HepG2 (cell line): ENCODE results near the gene SSNA1. TPM values are rescaled to one million over a fixed set of nuclear protein-coding genes. Genes with fewer than 3 reads are reported as not detected.

Experiments used
- ASH2L ChIP-seq: fragments of 300-600, 200-600 bp; sonication (generic); IDR thresholded peaks from 2 replicates; pipeline ENCODE4 v1.7.0; 2017; ENCODE audit warnings: low read depth, mild to moderate bottlenecking, moderate library complexity, mixed read lengths, low read length; ENCODE audit not compliant: insufficient read length
- CREM ChIP-seq, 2 experiments: sonication (generic) in 1 of 2; formaldehyde crosslinking in 1 of 2; IDR thresholded peaks; 2 replicates each; pipeline versions ENCODE4 v1.4.0 to v1.6.1; 2016 to 2020; ENCODE audit warnings: antibody characterized with exemption in 1 of 2, mild to moderate bottlenecking in 1 of 2, missing genetic modification reagents in 1 of 2
- JDP2 ChIP-seq: sonication (generic); formaldehyde crosslinking; IDR thresholded peaks from 2 replicates; pipeline ENCODE4 v1.8.1; 2022; ENCODE audit warnings: missing genetic modification reagents, borderline replicate concordance
- NFIC ChIP-seq: IDR thresholded peaks from 2 replicates; pipeline ENCODE4 v1.6.1; 2012; ENCODE audit warnings: mild to moderate bottlenecking, low read length, inconsistent platforms
- PHF20 ChIP-seq: sonication (generic); formaldehyde crosslinking; IDR thresholded peaks from 2 replicates; pipeline ENCODE4 v1.5.0; 2020; ENCODE audit warnings: mild to moderate bottlenecking, missing genetic modification reagents
- POLR2G ChIP-seq: fragments of 200-400 bp; formaldehyde crosslinking; IDR thresholded peaks from 2 replicates; pipeline ENCODE4 v1.6.1; 2018; ENCODE audit warnings: mild to moderate bottlenecking, low read depth, low read length, moderate library complexity
- REXO4 ChIP-seq: sonication (generic); formaldehyde crosslinking; IDR thresholded peaks from 2 replicates; pipeline ENCODE4 v1.8.0; 2022; ENCODE audit warnings: missing genetic modification reagents, mild to moderate bottlenecking, borderline replicate concordance
- ZBTB42 ChIP-seq: sonication (generic); formaldehyde crosslinking; IDR thresholded peaks from 2 replicates; pipeline ENCODE4 v1.5.0; 2020; ENCODE audit warnings: mild to moderate bottlenecking, missing genetic modification reagents
- ZNF274 ChIP-seq: sonication (generic); formaldehyde crosslinking; IDR thresholded peaks from 2 replicates; pipeline ENCODE4 v1.5.1; 2020; ENCODE audit warnings: mild to moderate bottlenecking, missing genetic modification reagents
- ZNF34 ChIP-seq: sonication (generic); formaldehyde crosslinking; IDR thresholded peaks from 2 replicates; pipeline ENCODE4 v1.4.0; 2020; ENCODE audit warnings: mild to moderate bottlenecking, missing genetic modification reagents, borderline replicate concordance
- ZNF383 ChIP-seq: sonication (generic); formaldehyde crosslinking; IDR thresholded peaks from 2 replicates; pipeline ENCODE4 v1.4.0; 2020; ENCODE audit warnings: missing genetic modification reagents, mild to moderate bottlenecking, borderline replicate concordance
- ZNF44 ChIP-seq: sonication (generic); formaldehyde crosslinking; IDR thresholded peaks from 2 replicates; pipeline ENCODE4 v1.5.1; 2020; ENCODE audit warnings: mild to moderate bottlenecking, missing genetic modification reagents
- ZNF451 ChIP-seq: sonication (generic); formaldehyde crosslinking; IDR thresholded peaks from 2 replicates; pipeline ENCODE4 v1.5.0; 2020; ENCODE audit warnings: mild to moderate bottlenecking, missing genetic modification reagents
- ZNF557 ChIP-seq: sonication (generic); formaldehyde crosslinking; IDR thresholded peaks from 2 replicates; pipeline ENCODE4 v1.4.0; 2020; ENCODE audit warnings: missing genetic modification reagents
- ZSCAN25 ChIP-seq: sonication (generic); formaldehyde crosslinking; IDR thresholded peaks from 2 replicates; pipeline ENCODE4 v1.8.0; 2022; ENCODE audit warnings: mild to moderate bottlenecking, missing genetic modification reagents
- ZSCAN31 ChIP-seq: sonication (generic); formaldehyde crosslinking; IDR thresholded peaks from 2 replicates; pipeline ENCODE4 v1.5.0; 2020; ENCODE audit warnings: low read depth, mild to moderate bottlenecking, missing genetic modification reagents
- polyA plus RNA-seq, 8 experiments: library from polyadenylated mRNA; depleted of rRNA in 3 of 8; stranded (reverse) in 7 of 8; unstranded in 1 of 8; fragments of >200 nt; fragmentation: Illumina TruSeq in 4 of 8; extraction: Trizol in 4 of 8; gene quantifications; 2 replicates each; pipeline versions ENCODE4 v1.2.1 to v1.2.3, GENCODE V29; 2011 to 2016; ENCODE audit warnings: low read depth in 4 of 8, missing spikeins in 1 of 8, mixed read lengths in 1 of 8; ENCODE audit not compliant: insufficient read depth in 1 of 8
- total RNA-seq, 5 experiments: library from RNA; depleted of rRNA; stranded (reverse); fragments of >200 nt; fragmentation: Illumina TruSeq; extraction: Trizol; gene quantifications; 2 replicates each; pipeline ENCODE4 v1.2.3, GENCODE V29; 2016; ENCODE audit warnings: low read depth in 1 of 5
- TF ChIP-seq, protein P1 (sequence below): sonication (generic); formaldehyde crosslinking; IDR thresholded peaks from 2 replicates; pipeline ENCODE4 v1.5.1; 2020; ENCODE audit warnings: mild to moderate bottlenecking, moderate library complexity, missing genetic modification reagents
- TF ChIP-seq, protein P2 (sequence below): IDR thresholded peaks from 2 replicates; pipeline ENCODE4 v1.6.1; 2016
- TF ChIP-seq, protein P3 (sequence below): sonication (generic); formaldehyde crosslinking; IDR thresholded peaks from 2 replicates; pipeline ENCODE4 v1.4.0; 2020; ENCODE audit warnings: mild to moderate bottlenecking, low read depth, missing genetic modification reagents
- TF ChIP-seq, protein P4 (sequence below): sonication (generic); formaldehyde crosslinking; IDR thresholded peaks from 2 replicates; pipeline ENCODE4 v1.4.0; 2020; ENCODE audit warnings: missing genetic modification reagents, borderline replicate concordance

The SSNA1 gene
- total and polyA plus RNA-seq, 2 of the 13 experiments (the other 11 are each of a cell fraction or from before 2014, with no cell fraction given), result 35.9 to 49.4 TPM

DNA sequence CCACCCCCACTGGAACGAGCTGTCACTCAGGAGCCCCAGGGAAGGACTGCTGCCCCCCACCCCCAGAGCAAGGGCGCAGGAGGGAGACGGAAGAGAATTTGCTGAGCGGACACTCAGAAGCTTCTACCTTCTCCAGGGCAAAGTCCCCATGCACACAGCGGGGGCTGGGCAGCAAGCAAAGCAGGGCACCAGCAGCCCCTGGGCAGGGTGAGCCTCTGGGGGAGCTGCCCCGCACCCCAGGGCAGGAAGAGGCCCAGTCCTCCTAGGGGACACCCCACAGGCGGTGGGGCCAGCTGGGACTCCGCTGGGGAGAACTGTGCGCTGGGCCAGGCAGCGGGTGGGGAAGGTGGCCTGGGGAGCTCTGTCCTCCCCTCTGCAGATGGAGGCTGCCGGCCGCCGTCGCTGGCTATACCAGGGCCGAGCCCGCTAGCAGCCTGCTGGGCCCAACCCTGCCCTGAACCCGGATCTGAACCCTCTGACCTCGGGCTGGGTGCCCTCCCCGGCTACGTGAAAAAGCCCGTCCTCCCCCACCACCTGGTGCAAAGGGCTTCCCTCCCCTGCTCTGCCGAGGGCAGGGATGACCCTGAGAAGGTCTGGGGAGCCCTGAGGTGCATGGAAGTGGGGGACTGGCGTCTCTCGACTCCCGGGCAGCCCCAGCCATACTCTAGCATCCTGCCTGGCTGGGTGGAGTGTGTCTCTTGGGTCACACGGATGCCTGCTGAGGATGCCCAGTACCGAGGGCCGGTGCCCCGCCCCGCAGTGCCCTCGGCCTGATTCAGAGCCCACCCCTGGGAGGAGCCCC is 41.6 kb downstream of the SSNA1 start (continued):
- TF ChIP-seq CREM (IDR thresholded peaks at IDR 0.05), result peak; percentile 65; the same call in 1 of the 2 replicates
- TF ChIP-seq CREM (CRISPR knock-in tag; IDR thresholded peaks at IDR 0.05), result no peak
- TF ChIP-seq, protein P1, sequence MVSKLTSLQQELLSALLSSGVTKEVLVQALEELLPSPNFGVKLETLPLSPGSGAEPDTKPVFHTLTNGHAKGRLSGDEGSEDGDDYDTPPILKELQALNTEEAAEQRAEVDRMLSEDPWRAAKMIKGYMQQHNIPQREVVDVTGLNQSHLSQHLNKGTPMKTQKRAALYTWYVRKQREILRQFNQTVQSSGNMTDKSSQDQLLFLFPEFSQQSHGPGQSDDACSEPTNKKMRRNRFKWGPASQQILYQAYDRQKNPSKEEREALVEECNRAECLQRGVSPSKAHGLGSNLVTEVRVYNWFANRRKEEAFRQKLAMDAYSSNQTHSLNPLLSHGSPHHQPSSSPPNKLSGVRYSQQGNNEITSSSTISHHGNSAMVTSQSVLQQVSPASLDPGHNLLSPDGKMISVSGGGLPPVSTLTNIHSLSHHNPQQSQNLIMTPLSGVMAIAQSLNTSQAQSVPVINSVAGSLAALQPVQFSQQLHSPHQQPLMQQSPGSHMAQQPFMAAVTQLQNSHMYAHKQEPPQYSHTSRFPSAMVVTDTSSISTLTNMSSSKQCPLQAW (CRISPR knock-in tag), result peak; percentile 72
- peak; percentile 45; the same call in 1 of the 2 replicates for TF ChIP-seq ZNF383 (CRISPR knock-in tag)
- TF ChIP-seq POLR2G, result peak; percentile 52; the same call in 1 of the 2 replicates
- no peak; the same call in 1 of the 2 replicates for TF ChIP-seq ZSCAN31
- TF ChIP-seq ZSCAN25 (CRISPR knock-in tag), result peak; percentile 53; the same call in 1 of the 2 replicates
- TF ChIP-seq PHF20, result peak; percentile 20
- peak; percentile 72; the same call in 1 of the 2 replicates for TF ChIP-seq ZNF34
- no peak for TF ChIP-seq ASH2L
- TF ChIP-seq ZBTB42, result no peak
- TF ChIP-seq, protein P2, sequence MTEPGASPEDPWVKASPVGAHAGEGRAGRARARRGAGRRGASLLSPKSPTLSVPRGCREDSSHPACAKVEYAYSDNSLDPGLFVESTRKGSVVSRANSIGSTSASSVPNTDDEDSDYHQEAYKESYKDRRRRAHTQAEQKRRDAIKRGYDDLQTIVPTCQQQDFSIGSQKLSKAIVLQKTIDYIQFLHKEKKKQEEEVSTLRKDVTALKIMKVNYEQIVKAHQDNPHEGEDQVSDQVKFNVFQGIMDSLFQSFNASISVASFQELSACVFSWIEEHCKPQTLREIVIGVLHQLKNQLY (CRISPR knock-in tag), result peak; percentile 7; the same call in 1 of the 2 replicates
- 0 out of 2 replicates have a peak, but pooled peaks have one; percentile 28 for TF ChIP-seq ZNF44
- no peak for TF ChIP-seq NFIC
- TF ChIP-seq REXO4, result no peak
- TF ChIP-seq, protein P3, sequence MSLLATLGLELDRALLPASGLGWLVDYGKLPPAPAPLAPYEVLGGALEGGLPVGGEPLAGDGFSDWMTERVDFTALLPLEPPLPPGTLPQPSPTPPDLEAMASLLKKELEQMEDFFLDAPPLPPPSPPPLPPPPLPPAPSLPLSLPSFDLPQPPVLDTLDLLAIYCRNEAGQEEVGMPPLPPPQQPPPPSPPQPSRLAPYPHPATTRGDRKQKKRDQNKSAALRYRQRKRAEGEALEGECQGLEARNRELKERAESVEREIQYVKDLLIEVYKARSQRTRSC (CRISPR knock-in tag), result no peak
- TF ChIP-seq JDP2, result no peak
- TF ChIP-seq ZNF451 (CRISPR knock-in tag), result peak; percentile 63; the same call in 1 of the 2 replicates
- 0 out of 2 replicates have a peak, but pooled peaks have one; percentile 58 for TF ChIP-seq ZNF557 (CRISPR knock-in tag)
- TF ChIP-seq, protein P4, sequence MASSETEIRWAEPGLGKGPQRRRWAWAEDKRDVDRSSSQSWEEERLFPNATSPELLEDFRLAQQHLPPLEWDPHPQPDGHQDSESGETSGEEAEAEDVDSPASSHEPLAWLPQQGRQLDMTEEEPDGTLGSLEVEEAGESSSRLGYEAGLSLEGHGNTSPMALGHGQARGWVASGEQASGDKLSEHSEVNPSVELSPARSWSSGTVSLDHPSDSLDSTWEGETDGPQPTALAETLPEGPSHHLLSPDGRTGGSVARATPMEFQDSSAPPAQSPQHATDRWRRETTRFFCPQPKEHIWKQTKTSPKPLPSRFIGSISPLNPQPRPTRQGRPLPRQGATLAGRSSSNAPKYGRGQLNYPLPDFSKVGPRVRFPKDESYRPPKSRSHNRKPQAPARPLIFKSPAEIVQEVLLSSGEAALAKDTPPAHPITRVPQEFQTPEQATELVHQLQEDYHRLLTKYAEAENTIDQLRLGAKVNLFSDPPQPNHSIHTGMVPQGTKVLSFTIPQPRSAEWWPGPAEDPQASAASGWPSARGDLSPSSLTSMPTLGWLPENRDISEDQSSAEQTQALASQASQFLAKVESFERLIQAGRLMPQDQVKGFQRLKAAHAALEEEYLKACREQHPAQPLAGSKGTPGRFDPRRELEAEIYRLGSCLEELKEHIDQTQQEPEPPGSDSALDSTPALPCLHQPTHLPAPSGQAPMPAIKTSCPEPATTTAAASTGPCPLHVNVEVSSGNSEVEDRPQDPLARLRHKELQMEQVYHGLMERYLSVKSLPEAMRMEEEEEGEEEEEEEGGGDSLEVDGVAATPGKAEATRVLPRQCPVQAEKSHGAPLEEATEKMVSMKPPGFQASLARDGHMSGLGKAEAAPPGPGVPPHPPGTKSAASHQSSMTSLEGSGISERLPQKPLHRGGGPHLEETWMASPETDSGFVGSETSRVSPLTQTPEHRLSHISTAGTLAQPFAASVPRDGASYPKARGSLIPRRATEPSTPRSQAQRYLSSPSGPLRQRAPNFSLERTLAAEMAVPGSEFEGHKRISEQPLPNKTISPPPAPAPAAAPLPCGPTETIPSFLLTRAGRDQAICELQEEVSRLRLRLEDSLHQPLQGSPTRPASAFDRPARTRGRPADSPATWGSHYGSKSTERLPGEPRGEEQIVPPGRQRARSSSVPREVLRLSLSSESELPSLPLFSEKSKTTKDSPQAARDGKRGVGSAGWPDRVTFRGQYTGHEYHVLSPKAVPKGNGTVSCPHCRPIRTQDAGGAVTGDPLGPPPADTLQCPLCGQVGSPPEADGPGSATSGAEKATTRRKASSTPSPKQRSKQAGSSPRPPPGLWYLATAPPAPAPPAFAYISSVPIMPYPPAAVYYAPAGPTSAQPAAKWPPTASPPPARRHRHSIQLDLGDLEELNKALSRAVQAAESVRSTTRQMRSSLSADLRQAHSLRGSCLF (CRISPR knock-in tag), result no peak
- peak; percentile 66; the same call in 1 of the 2 replicates for TF ChIP-seq ZNF274 (CRISPR knock-in tag)
